Measurements from ENCODE around the gene RAB34. TPM values are rescaled to one million over a fixed set of nuclear protein-coding genes. Genes with fewer than 3 reads are reported as not detected.

RAB34 gene
- total RNA-seq, 1 donor from 2014 or later: 62.3 TPM

- intact Hi-C loops (cut with DNase I): no loop called here
- no peaks in the 10 kb centered on the region for H3K27me3 ChIP-seq (ENCODE audit: low read depth)
- no peak overlapping the region for H3K27ac ChIP-seq
- peaks cover 77% of the 10 kb centered on the region for H3K36me3 ChIP-seq
- no peaks in the 10 kb centered on the region for H3K9me3 ChIP-seq
- H3K4me1 ChIP-seq: no peaks in the 10 kb centered on the region
- ATAC-seq: no peak
- TF ChIP-seq, protein P1, sequence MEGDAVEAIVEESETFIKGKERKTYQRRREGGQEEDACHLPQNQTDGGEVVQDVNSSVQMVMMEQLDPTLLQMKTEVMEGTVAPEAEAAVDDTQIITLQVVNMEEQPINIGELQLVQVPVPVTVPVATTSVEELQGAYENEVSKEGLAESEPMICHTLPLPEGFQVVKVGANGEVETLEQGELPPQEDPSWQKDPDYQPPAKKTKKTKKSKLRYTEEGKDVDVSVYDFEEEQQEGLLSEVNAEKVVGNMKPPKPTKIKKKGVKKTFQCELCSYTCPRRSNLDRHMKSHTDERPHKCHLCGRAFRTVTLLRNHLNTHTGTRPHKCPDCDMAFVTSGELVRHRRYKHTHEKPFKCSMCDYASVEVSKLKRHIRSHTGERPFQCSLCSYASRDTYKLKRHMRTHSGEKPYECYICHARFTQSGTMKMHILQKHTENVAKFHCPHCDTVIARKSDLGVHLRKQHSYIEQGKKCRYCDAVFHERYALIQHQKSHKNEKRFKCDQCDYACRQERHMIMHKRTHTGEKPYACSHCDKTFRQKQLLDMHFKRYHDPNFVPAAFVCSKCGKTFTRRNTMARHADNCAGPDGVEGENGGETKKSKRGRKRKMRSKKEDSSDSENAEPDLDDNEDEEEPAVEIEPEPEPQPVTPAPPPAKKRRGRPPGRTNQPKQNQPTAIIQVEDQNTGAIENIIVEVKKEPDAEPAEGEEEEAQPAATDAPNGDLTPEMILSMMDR (IDR thresholded peaks at IDR 0.05): no peak
- no peak for DNase-seq
- H3K4me3 ChIP-seq: no peak overlapping the region
Observed at GRCh38 chr17:28702026-28702751, 15.5 kb downstream of the RAB34 start.

- ATAC-seq (no peak), DNase-seq (no peak)
- H3K27me3 ChIP-seq (ENCODE audit: low read depth): no peaks in the 10 kb centered on the region
- no peaks in the 10 kb centered on the region for H3K4me1 ChIP-seq
- peaks cover 88% of the 10 kb centered on the region for H3K36me3 ChIP-seq
- TF ChIP-seq, protein P1 (IDR thresholded peaks at IDR 0.05): no peak
- no peaks in the 10 kb centered on the region for H3K9me3 ChIP-seq
- intact Hi-C loops (cut with DNase I): no loop called here
- no peak overlapping the region for H3K27ac ChIP-seq
- no peak overlapping the region for H3K4me3 ChIP-seq
Observed at GRCh38 chr17:28700830-28701492, 16.7 kb downstream of the RAB34 start.

- intact Hi-C loops (cut with DNase I): no loop called here
- ATAC-seq (no peak), DNase-seq (no peak)
- H3K36me3 ChIP-seq: peaks cover 94% of the 10 kb centered on the region
- H3K4me1 ChIP-seq: no peaks in the 10 kb centered on the region
- H3K27me3 ChIP-seq (ENCODE audit: low read depth): no peaks in the 10 kb centered on the region
- no peaks in the 10 kb centered on the region for H3K9me3 ChIP-seq
- H3K4me3 ChIP-seq: no peak overlapping the region
- no peak overlapping the region for H3K27ac ChIP-seq
- TF ChIP-seq, protein P1 (IDR thresholded peaks at IDR 0.05): no peak
Observed at GRCh38 chr17:28700278-28700677, 17.4 kb downstream of the RAB34 start.

DNA sequence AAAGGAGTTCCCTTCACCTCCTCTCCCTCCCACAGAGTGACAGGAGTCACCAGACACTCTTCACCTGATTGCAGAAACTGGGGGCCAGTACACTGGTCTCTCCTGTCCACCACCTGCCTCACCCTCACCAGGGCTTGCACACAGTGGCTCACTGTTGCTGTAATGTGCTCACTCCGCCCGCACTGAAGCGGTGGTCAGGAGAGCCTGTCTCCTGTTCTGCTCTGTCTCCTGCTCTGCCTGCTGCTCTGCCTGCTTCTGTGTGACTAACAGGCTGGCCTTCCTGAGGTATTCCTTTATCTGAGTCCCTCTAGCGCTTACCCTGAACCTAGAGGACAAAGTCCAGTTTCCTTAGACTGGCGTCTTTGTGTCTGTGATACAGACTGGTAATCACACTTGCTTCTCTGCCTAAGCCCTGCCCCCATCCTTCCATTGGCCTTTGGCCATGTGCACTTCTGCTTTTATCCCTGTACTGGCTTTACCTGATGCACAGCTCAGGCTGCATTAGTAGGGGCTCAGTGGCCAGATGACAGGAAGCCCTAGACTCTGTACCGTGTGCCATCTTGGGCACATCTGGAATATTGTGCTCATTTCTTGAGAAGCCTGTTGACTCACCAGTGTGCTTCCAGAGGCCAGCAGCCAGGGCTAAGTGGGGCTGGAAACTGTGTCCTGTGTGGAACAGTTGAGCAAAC is 19.3 kb downstream of the RAB34 start:
- Histone ChIP-seq H3K36me3 (peaks cover 100% of the 10 kb centered on the region), H3K4me3 (no peak overlapping the region), H3K4me1 (no peaks in the 10 kb centered on the region), H3K9me3 (no peaks in the 10 kb centered on the region), H3K27me3 (ENCODE audit: low read depth) (no peaks in the 10 kb centered on the region), H3K27ac (no peak overlapping the region)
- DNase-seq (no peak), ATAC-seq (no peak)
- TF ChIP-seq, protein P1 (IDR thresholded peaks at IDR 0.05): no peak
- intact Hi-C loops (cut with DNase I): no loop called here

GRCh38 chr17:28693869-28694268 is 23.8 kb downstream of the RAB34 start:
- no peak for ATAC-seq
- H3K4me3 ChIP-seq: no peak overlapping the region

More at GRCh38 chr17:28693869-28694268, 23.8 kb downstream of the RAB34 start:
- no peak overlapping the region for H3K27ac ChIP-seq
- intact Hi-C loops (cut with DNase I): no loop called here
- DNase-seq: peak; percentile 6
- TF ChIP-seq, protein P1 (IDR thresholded peaks at IDR 0.05): no peak
- H3K9me3 ChIP-seq: no peaks in the 10 kb centered on the region
- no peaks in the 10 kb centered on the region for H3K27me3 ChIP-seq (ENCODE audit: low read depth)
- H3K36me3 ChIP-seq: peaks cover 100% of the 10 kb centered on the region
- H3K4me1 ChIP-seq: no peaks in the 10 kb centered on the region
